Measurements from ENCODE around the gene UXS1.
A peak's percentile ranks its signal among the peaks of the same experiment; 100 is the strongest.

Gene UXS1

DNA sequence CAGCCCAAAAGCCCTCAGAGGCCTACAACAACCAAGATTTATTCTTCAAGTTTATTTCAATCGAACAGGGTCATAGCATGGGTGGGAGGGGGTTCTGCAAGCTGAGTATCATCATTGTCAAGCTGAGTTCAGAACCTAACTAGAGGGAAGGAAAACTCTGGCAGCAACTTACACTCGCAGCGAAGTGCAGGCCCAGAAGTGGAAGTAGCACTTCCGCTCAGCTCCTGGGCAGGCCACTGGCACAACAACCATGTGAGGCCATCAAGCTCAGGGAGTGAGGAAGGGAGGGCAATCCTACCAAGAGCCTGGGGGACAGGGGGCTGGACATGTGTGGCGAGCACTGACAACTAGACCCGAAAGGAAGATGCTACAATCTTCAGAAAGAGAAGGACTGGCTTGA is 4.8 kb downstream of the UXS1 start:
- no peak for DNase-seq

DNA sequence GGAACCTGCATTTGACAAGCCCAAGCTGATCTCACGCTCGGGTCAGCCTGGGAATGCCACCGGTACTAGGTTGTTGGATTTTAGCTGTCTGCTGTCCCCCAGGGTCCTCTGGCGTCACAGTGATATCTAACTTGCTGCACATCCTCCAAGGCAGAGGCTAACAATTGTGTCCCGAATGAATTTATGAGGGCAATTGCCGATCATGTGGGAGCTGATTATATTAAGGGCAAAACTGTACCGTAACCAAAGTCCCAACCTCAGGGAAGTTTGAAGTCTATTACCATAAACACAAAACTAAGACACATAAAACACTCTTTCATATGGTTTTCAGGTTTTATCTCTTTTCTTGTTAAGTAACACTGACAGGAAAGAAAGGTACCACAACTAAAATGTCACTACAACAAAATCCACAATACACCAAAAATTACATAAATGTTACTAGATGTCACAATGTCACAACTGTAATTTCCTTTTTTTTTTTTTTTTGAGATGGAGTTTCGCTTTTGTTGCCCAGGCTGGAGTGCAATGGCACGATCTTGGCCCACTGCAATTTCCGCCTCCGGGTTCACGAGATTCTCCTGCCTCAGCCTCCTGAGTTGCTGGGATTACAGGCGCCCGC is 6.7 kb downstream of the UXS1 start:
- no peak for DNase-seq

DNA sequence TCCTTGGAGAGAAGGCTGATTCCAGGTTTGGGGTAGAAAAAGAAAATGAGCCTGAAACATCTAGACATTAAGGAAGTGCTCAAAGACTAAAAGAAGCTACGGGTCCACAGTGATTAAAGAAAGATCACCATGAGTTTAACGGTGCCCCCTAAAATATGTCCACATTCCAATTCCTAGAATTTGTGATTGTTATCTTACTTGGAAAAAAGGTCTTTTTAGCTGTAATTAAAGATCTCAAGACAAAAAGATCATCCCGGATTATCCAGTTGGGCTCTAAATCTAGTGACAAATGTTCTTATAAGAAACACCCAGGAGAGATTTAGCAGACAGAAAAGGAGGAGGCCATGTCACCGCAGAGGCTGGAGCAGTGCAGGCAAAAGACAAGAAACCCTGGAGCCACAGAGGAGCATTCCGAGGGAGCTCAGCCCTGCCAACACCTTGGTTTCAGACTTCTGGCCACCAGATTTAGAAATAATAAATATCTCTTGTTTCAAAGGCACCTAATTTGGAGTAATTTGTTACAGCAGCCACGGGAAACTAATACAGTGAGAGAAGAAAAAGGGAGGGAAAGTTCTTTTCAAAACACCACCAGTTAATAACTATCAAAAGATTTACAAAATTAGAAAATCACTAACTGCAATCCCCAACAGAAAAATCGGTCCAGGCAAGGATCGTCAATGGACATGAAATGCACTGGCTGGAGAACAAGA is 8.5 kb downstream of the UXS1 start:
- no peak for DNase-seq

DNA sequence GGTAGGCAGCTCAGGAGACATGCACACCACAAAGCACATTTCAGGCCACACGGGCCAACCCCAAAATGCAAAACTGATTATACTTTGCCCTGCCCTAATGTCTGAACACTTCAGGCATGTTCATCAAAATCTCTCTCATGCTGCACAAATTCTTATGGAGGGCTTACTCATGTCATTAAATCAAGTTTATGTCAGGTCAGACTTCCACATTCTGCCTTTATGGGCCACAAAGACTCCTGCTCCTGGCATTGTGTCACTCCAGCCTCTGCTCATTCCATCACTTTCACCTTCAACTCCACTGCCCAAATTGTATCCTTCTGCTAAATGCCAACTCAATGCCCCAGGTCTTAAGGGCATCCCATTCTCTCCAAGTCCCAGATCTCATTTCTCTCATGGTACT is 9.2 kb downstream of the UXS1 start:
- no peak for DNase-seq

DNA sequence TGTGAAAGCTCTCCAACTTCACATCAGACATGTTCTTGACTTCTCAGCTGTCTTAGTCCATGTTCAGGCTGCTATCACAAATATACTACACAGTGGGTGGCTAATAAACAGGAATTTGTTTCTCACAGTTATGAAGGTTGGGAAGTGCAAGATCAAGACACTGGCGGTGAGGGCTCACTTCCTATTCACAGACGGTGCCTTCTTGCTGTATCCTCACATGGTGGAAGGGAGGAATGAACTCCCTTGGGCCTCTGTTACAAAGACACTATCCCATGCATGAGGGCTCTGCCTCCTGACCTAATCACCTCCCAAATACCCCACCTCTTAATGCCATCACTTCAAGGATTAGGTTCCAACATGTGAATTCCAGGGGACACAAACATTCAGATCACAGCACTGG is 9.7 kb downstream of the UXS1 start:
- no peak for DNase-seq

DNA sequence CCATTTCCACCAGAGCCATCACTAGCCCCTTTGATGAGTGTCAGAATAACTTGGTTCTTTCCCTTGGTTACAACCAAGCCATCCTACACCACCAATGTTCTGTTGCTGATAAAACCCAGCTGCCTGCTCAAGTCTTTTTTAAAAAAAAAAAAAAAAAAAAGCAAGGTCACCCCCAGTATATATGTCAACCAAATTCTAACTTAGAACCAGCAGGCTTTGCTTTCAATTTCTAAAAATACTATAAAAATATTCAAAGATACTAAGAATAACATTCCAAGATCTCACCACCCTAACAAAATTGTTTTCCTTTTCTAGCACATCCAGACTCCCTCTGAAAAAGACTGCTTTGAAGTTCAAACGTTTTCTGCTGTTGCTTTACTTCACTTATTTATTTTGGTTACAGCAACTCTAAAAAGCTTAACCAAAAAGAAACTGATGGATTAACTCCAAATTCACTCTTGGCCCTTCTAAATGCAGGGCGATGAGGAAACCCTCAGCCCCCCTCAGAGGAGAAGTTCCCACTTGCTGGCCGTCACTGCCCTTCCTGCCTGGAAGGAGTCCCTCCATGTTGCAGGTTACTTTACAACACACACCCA is 10.9 kb downstream of the UXS1 start:
- DNase-seq, result peak; percentile 62

DNA sequence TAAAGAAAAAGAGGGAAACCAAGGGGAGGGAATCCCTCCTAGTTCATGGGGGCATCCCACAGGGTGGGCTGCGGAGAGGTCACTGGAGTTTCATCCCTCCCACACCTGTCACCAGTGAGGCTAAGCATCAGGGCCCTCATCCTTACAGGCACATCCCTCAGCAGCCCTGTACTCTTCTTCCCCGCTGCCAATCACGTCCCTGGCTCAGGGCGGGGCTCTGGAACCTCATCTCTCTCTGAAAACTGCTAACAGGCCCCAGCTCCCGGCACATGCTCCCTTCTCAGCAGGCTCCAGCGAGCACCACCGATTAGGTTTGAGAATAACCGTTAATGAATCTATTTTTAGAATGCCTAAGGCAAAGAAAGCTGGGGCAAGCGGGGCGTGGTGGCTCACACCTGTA is 13.0 kb downstream of the UXS1 start:
- DNase-seq, result no peak

DNA sequence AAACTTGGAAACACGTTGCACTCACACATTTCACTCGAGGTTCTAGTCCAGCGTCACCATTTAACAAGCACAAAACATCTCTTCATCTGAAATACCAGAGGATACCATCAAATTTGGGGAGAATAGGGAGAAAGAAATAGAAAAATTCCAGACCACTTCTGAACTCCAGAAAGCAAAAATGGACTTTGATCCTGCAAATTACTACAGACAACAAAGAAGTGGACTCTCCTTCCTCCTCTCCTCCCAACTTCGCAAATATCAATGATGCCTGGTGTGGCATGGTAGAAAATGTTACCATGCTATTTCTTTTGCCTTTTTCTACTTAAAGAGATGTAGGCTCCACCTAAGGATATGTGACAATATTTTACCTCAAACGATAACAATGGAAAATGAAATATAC is 13.5 kb downstream of the UXS1 start:
- no peak for DNase-seq

DNA sequence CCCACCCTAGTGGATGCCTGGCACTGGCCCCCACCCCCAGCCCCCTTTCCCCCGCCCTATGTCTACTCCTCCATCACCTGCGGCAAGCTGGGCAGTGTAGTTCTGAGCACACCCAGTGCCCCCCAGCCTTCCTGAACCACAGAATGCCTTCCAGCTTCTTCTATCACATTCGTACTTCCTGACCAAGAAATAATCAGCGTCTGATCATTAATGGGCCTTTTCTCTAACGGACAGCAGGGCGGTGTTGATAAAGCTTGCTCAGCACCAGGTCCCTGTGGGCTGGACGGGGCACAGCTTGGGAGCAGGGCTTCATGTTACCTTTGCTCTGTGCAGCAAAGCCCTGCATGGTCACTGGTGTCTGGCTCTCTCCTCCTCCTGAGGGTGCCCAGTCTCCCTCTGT is 15.4 kb downstream of the UXS1 start:
- DNase-seq, result no peak

DNA sequence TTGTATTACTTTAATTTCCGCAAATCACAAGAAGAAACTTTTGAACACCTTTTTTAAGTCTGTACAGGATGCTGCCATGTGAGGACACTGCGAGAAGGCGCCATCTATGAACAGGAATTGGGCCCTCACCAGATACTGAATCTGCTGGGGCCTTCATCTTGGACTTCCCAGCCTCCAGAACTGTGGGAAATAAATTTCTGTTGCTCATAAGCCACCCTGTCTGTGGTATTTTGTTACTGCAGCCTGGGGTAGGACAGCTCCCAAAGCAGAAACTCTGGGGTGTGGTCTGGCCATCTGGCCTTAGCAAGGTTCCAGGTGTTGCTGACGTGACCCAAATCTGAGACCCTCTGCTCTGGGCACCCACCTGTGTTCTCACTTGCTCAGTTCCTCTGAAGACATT is 16.5 kb downstream of the UXS1 start:
- DNase-seq, result no peak

DNA sequence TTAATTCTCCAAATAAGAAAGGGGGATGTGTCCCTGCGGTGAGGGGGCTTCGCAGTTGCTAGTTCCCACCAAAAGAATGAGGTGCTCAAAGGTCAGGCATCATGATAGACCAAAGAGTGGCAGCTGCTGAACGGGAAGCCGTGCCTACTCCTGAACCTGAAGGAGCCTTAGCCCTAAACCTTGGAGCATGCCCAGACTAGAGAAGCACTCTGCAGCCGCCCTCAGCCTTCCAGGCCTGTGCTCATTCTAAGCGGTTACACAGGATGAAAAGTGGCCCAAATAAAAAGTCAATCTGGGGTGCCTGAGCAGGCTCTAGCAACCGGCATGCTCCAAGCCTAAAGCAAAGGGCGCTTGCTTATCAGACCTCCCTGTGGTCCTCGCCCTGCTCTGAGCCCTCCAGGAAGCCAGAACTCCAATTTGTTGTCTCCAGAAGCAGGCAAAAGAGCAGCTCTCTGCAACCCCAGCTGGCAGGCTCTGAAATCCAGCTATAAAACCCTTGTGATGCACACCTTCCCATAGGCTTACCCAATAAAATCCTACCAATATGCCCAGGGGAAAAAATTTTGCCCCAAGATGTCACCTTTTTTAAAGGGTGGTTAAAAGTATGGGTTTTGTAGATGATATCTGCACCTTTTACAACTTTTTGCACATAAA is 17.5 kb downstream of the UXS1 start:
- no peak for DNase-seq

DNA sequence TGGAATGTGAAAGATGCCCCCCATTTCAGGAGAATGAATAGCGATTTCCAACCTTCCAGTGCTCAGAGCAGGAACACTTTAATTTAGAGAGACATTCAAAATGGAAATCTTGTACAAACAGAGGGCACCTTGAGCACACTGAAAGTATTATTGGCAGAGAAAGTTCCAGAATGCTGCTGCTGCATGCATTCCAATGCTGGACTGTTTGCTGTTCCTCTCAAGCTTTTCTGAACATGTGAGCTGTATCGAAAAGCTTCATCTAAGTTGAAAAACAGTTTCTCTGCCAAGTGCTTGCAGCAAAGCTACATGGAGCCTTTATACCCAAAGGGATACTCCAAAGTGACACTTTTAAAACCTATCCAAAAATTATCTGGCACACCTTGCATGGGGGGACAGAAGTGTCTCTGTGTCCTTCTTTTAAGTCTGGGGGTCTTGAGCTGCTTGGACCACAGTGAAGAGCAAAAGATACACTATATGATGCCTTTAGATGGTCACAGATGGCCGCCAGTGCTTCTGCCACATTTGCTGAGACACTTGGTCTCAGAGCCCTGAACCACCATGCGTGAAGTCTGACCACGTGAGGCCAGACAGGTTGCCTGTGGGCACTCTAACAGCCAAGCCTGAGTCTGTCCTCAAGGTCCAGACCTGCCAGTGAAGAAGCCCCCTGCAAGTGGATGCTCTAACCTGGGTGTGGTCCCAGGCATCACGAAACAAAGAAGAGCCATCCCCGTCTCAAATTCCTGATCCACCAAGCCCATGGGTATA is 18.8 kb downstream of the UXS1 start:
- DNase-seq, result no peak

DNA sequence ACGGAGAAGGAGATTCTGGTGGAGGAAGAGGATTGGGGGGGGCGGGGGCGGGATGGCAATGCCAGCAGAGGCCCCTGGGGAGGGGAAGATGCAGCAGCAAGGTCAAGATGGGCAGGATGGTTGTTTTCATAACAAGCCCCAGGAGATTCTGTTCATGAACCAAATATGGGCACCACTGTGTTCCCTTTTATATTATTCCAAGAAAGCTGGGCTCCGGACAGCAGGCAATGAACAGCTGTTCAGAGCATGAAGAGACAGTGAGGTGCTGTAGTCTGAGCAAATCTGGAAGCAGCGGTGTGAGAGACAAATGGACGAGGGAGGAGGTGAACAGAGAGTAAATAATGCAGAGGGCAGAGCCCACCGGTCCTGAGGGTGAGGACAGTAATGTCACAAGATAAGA is 20.0 kb downstream of the UXS1 start:
- no peak for DNase-seq

DNA sequence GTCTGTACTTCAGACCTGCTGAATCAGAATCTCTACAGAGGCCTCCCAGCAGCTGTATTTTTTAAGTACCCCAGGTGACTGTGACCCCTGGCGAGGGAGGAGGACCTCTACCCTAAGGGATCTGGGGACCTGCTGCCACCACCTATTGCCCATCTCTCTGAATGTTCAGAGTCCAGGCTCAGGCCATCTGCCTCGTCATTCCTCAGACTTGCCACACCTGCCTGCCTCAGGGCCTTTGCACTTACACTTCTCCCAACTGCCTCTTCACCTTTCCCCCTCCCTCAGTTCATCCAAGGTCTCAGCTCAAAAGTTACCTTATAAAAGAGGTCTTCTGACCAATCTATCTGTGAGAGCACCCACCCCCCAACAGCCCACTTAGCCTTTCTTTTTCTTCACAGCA is 21.5 kb downstream of the UXS1 start:
- DNase-seq, result no peak

DNA sequence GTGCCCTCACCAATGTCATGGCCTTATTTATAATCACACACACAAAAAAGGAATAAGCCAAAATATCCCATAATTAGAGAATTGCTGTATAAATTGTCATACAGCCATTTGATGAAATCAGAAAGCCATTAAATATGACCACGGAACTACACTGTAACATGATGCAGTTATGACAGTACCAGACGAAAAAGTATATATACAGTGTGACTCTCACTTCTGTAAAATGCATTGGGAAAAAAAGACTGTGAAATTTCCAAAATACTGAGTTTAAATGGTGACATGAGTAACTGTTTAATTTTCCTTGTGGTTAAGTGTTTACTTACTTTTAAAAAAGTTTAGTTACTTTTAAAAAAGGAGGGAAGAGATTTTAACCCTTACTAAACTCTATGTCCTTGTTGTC is 25.4 kb downstream of the UXS1 start:
- DNase-seq, result no peak

DNA sequence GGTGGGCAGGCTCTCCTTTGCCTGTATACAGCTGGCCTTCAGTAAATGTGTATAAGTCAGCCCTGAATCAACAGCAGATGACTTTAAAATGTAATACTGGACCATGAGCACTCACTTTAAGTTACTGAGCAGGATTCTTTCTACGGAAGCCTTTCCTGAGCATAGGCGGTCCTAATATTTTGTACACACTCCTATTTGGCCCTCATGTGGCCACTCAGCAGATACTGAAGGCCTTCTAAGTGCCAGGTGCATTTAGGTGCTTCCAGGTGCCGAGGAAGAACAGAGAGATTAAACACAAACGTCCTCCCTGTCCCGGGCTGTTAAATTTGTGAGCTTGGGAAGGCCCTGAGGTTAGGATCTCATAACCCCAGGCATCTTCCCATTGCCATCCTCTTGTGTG is 27.0 kb downstream of the UXS1 start:
- no peak for DNase-seq

DNA sequence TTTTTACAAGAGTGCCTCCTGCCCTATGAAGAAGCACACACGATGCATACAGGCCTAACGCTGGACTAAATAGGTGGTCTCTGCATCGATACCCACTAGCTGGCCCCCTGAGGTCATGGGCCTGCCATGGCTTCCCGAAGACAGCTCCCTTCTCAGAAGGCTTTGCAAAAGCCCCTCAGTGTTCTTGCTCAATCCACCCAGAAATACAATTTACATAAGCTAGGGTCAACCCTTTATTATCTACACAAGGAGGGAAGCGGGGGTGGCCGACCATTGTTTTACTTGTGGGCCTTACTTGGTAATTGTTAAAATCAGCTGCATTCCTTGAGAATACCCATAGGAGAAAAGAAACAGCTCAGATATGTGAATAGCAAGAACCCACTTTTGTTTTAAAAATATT is 28.5 kb downstream of the UXS1 start:
- no peak for DNase-seq

DNA sequence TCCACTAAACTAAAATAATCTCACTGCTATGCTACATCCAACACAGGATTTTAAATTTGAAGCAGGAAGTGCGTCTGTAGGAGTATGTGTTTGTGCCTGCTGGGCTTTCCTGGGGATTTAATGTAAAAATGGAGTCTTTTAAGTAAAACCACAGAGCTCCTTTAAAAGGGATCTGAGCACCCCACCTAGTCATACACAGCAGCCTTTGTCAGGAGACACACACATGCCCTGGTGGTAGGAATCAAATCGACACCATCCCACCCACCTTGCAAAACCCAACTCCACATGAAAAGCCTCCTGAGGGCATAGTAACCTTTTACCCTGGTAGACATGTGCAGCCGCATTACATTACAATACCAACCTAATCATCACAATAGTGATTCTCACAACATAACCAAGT is 29.1 kb downstream of the UXS1 start:
- no peak for DNase-seq

DNA sequence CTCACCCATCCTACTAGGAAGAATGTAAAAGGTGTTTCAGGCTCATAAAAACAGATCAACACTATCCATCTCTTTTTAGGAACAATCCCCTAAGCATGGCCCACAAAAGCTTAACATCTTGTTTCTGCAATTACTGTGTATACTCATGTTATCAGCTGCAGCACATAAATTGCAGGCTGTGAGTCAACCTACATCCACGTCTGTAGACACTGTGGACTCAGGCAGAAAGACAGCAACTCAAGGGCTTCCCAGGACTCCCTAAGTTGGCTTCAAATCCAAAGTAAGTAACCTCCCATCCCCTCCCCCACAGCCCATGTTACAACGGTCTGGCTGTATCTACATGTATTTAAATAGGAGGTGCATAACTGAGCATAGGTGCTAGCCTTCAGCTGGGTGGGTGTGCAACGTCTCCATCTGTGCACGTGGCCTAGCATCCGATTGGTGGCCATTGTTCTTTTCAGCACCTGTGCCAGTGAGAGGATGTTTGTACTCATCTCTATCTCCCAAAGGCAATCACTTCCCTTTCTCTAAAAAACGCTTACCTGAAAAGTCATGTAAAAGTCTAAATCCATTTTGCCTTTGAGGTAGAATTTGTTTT is 30.1 kb downstream of the UXS1 start:
- DNase-seq, result no peak

DNA sequence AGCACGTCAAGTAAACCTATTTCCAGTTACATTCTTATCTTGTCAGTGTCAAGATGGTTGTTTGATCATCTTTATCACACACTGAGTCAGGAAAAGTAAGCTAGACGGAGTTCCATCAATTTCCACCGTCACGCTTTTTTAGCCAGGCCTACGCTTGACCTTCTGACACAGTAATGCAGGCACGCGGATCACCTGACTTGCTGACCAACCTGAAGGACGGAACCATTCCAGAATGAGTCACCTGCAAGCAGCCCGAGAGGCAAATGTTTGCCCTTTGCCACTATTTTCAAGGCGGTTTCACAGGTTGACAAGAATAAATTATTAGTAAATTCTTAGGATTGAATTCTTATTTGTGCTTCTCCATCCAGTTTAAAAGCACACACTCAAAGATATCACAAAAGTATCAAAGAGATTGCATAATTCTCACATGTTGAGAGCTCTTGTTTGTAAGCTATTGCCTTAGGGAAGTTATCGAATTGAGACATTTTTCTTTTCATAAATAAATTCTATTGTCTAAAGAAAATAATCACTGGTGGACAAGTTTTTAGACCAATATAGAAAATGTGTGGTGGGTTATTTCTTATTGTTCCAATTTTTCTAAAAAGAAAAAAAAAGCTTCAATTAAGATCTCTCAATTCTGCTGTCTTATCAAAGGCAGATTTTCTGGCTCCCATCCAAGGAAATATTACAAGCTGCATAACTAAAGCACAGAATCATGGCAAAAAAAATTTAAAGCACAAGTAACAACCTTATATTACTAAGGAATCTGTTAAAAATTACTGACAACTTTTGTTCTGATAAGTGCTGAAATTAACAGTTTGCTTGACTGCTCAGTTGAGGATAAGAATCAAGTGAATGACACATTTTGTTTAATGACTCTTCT is 31.9 kb downstream of the UXS1 start:
- peak; percentile 29 for DNase-seq

DNA sequence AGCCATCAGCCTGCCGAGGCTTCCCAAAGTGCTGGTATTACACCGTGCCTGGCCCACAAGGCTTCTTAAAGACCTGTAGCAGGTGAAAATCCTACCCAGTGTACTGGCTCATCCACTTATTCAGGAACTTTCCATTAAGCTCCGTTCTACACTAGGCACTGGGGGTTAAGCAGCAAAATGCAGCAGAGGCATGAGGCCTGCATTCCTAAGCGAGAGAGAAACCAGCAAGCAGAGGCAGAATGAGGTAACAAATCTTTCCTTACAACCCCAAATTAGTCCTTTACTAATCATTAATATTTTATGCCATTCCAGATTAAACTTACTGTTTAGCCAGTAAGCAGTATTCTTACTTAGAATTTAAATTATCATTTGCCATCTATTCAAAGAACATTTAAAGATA is 32.8 kb downstream of the UXS1 start:
- no peak for DNase-seq

DNA sequence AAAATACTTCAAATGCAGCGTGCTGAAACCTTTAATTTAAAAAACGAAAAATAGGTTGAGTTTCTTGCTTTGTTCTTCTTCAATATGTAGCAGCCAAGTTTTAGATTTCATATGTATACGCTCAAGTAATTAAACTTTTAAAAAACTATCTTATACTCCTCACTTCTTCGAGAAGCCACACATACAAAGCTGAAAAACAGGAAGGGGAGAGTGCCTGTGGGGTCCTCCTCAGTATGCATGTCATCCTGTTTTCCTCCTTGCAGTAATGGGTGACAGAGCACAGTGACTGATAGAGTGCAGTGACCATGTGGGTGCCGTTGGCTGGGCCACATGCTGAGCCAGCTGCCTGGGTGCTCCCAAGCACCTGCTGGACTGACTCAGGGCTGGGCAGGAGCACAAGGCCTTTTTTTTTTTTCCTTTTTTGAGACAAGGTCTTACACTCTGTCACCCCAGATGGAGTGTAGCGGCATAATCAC is 33.3 kb downstream of the UXS1 start:
- no peak for DNase-seq

Measured in fibroblast of skin of back (primary cell).